ENCODE measurements around the gene YIPF2. TPM values are rescaled to one million over a fixed set of nuclear protein-coding genes. Genes with fewer than 3 reads are reported as not detected.
A peak's percentile ranks its signal among the peaks of the same experiment; 100 is the strongest.
"Not testable (repeated sequence)": the region's sequence is repeated elsewhere in the genome, so short reads cannot be mapped to it uniquely, and the experiment has no call there.

Gene YIPF2
- polyA plus RNA-seq, 1 donor: 31.2 TPM

DNA sequence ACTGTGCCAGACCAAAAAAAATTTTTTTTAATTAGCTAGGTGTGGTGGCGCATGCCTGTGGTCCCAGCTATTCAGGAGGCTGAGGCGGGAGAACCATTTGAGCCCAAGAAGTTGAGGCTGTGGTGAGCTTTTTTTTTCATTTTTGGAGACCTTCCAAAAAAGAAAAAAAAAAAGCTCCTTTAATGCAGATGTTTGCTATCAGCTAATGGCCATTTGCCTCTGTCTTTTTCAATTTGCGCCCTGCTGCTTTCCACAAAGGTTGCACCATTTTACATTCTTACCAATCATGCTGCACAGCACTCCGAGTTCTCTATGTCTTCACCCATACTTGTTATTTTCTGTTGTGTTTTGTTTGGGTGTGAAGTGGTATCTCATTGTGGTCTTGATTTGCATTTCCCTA is 16.8 kb upstream of the YIPF2 start:
- no peak for DNase-seq

DNA sequence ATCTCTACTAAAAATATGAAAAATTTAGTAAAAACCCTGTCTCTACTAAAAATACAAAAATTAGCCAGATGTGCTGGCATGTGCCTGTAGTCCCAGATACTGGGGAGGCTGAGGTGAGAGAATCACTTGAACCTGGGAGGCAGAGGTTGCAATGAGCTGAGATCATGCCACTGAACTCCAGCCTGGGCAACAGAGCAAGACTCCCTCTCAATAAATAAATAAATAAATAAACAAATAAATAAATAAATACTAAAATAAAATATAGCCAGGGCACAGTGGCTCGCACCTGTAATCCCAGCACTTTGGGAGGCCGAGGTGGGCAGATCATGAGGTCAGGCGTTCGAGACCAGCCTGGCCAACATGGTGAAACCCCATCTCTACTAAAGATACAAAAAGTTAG is 15.0 kb upstream of the YIPF2 start:
- not testable (repeated sequence) for DNase-seq

DNA sequence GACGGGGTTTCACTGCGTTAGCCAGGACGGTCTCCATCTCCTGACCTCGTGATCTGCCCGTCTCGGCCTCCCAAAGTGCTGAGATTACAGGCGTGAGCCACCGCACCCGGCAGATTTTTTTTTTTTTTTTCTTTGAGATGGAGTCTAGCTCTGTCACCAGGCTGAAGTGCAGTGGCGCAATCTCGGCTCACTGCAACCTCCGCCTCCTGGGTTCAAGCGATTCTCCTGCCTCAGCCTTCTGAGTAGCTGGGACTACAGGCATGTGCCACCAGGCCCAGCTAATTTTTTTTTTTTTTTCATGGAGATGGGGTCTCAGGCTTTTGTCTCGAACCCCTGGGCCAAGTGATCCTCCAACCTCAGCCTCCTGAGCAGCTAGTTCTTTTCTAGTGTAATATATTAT is 13.2 kb upstream of the YIPF2 start:
- not testable (repeated sequence) for DNase-seq

DNA sequence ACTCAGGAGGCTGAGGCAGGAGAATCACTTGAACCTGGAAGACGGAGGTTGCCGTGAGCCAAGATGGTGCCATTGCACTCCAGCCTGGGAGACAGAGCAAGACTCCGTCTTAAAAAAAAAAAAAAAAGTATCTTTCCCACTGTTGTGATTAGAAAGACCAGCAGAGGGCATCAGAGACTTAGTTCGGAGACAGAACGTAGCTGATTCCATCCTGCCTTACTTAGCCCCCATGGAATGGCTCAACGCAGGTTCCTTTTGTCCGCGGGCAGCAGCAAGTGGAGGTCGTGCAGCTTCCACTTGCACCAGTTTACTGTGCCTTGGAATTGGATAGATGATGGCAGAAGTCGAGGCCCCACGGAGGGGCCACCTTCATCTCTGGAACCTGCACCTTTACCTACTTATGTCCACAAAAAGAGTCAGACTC is 8.2 kb upstream of the YIPF2 start:
- peak; percentile 88 for DNase-seq

DNA sequence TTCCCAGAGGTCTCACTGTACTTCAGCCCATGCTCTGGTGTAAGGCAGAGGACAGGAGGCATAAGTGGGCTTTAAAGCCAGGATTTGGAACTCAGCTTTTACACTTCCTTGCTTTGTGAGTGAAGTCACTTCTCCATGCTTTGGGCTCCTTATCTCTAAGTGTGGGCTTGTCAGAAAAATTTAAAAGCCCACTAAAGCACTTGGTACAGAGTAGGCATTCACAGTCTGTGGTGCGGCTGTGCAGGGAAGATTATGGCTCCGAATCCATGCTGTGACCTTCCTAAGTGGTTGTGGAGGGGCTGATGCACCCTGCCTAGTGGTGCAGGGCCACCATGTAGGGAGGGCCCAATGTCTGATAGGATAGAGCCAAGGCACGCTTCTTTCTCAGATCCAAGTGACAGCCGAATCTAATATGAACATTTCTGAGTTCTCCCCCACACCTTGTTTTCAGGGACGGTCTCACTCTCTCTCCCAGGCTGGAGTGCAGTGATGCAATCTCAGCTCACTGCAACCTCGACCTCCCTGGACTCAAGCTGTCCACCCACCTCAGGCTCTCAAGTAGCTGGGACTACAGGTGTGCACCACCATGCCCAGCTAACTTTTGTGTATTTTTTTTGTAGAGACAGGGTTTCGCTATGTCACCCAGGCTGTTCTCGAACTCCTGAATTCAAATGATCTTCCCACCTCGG is 7.1 kb upstream of the YIPF2 start:
- DNase-seq: no peak

DNA sequence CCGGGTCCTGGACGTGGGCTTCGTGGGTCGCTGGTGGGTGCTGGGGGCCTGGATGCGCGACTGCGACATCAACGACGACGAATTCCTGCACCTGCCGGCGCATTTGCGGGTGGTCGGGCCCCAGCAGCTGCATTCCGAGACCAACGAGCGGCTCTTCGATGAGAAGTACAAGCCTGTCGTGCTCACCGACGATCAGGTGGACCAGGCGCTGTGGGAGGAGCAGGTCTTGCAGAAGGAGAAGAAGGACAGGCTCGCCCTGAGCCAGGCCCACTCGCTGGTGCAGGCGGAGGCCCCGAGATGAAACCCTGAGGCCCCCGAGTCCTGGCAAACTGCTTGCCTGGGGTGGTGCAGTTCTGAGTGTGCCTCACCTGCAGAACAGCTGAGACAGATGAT is 959 bp upstream of the YIPF2 start:
- DNase-seq: no peak

DNA sequence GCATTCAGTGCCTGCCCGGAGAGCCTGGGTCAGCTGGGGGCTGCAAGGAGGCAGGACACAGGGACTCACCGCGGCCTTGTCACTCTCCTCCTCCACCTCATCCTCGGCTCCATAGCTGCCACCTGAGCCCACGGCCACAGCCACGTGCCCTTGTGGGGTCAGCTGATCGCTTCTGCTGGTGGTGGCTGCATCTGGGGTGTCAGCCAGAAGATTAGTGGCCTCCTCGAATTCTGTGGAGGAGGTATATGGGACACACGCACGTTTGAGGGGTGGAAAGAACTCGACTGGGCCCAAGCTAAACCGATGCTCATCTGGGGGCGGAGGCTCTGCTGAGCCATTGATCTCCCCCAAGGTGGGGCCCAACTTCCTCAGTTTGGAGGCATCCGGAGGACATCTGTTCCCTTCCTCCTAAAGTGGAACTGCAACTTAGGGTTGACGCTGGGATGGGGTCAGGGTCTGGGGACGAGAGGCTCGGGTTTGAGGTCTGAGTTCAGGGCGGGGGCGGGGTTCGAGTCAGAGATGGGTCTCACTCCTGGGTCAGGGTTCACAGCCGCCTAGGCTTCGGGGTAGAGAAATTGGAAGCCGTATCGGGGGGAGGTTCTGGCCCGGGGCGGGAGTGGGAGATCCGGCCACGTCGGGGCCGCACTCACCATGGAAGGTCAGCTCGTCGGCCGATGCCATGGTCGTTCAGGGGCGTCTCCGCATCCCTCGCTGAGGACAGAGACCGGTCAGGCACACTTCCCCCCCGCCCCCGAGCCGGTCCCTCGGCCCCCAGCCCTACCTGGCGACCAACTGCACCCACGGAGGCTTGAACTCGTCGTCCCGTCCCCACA is 493 bp downstream of the YIPF2 start:
- no peak for DNase-seq

DNA sequence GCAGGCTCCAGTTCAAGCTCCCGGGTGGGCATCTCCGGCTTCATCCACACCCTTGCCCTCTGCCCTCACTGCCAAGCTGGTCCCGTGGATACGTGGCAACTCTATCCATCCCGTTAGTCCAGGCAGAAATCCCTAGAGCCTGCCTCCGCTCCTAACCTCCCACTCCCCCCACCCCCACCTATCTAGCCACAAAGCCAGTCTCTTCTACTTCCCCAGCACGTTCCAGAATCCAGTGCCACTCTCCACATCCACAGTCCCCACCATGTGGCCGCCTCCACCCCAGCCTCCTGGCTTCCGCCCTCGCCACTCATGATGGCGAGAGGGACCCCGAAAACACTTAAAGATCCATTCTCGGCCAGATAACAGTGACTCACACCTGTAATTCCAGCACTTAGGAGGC is 3.8 kb downstream of the YIPF2 start:
- no peak for DNase-seq

DNA sequence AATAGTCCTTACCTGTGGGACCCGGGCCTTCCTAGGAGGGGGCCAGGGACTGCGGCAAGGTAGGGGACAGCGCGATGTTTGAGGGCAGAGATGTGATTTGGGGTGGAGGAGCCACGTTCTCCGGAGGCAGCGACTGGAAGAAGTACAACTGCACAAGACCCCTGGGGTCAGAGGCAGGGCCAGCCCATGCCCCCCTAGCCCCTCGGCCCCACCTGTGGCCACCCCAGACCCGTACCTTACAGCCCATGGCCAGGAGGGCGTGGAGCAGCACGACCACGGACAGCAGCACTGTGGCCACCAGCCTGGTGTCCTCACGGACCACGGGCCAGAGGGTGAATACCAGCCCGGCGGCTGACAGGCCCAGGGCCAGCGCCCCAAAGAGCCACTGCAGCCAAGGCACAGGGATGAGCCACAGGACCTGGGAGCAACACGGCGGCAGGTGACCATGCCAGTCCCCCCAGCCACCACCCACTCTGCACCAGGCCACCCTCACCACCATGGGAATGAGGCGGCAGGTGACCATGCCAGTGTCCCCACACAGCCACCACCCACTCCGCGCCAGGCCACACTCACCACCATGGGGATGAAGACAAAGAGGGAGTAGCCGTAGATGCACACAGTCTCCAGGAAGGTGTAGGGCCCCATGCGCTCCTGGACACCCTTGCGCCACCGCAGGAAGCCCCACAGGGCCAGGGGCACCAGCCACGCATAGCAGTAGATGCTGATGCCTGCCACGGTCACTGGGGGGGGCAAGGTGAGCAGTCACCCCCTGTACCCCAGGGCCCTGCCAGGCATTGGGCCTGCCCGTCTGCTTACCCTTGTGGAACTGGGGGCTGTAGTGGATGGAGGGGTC is 5.0 kb downstream of the YIPF2 start:
- DNase-seq: no peak

DNA sequence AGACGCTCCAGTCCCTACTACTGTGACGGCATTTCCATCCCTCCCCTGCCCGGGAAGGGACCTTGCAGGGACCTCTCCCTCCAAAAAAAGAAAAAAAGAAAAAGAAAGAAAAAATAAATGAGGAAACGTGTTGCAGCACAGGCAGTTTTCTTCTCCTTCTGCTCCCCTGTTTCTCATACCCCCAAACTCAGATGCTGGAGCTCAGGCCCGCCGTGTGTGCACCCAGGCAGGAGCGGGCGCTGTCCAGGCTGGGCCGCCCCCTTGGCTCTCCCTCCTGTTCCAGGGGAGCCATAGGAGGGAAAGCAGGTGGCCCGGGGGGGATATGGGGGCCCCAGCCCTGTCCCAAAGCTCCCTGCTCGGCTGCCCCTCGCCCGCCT is 5.8 kb downstream of the YIPF2 start:
- DNase-seq: no peak

DNA sequence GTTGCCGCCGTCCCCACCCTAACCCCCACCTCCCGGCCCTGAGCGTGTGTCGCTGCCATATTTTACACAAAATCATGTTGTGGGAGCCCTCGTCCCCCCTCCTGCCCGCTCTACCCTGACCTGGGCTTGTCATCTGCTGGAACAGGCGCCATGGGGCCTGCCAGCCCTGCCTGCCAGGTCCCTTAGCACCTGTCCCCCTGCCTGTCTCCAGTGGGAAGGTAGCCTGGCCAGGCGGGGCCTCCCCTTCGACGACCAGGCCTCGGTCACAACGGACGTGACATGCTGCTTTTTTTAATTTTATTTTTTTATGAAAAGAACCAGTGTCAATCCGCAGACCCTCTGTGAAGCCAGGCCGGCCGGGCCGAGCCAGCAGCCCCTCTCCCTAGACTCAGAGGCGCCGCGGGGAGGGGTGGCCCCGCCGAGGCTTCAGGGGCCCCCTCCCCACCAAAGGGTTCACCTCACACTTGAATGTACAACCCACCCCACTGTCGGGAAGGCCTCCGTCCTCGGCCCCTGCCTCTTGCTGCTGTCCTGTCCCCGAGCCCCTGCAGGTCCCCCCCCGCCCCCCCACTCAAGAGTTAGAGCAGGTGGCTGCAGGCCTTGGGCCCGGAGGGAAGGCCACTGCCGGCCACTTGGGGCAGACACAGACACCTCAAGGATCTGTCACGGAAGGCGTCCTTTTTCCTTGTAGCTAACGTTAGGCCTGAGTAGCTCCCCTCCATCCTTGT is 6.4 kb downstream of the YIPF2 start:
- no peak for DNase-seq

DNA sequence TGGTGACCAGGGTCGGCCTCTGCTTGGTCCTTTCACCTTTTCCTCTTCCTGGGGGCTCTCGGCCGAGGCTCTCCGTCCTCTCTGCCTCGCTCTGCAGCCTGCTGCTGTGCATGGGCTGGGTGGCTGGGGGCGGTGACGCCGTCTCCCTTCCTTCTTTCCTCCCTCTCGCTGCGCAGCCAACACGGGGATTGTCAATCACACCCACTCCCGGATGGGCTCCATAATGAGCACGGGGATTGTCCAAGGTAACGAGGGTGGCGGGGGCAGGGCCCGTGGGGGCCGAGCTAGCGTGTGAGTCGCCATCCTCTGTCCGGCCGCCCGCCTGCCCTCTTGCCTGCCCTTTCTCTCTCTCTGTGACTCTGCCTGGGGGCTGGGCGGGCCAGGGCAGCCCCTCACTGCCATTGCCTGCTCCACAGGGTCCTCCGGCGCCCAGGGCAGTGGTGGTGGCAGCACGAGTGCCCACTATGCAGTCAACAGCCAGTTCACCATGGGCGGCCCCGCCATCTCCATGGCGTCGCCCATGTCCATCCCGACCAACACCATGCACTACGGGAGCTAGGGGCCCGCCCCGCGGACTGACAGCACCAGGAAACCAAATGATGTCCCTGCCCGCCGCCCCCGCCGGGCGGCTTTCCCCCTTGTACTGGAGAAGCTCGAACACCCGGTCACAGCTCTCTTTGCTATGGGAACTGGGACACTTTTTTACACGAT is 7.1 kb downstream of the YIPF2 start:
- no peak for DNase-seq

DNA sequence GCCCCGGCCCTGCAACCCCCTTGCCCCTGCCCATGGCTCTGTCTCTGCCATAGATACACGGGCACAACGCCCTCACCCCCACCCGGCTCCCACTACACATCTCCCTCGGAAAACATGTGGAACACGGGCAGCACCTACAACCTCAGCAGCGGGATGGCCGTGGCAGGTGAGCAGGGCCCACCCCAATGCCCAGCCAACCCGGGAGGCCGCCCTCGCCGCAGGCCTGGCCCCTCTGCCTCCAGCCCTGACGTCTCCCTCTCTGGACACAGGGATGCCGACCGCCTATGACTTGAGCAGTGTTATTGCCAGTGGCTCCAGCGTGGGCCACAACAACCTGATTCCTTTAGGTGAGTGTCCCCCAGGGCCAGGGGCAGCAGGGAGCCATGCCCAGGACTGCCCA is 7.7 kb downstream of the YIPF2 start:
- DNase-seq: no peak

DNA sequence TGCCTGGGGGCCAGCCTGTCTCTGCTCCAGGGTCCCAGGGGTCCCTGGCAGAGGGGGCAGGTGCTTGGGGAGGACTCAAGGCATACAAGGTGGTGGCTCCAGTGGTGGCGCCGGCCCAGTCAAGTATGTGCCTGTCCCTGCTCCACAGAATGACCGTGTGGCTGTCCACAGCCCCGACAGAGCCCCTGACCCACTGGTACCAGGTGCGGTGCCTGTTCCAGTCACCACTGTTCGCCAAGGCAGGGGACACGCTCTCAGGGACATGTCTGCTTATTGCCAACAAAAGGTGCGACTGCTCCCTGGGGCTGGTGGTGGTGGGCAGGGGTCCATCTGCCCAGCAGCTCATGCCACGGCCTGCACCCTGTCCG is 8.2 kb downstream of the YIPF2 start:
- no peak for DNase-seq

DNA sequence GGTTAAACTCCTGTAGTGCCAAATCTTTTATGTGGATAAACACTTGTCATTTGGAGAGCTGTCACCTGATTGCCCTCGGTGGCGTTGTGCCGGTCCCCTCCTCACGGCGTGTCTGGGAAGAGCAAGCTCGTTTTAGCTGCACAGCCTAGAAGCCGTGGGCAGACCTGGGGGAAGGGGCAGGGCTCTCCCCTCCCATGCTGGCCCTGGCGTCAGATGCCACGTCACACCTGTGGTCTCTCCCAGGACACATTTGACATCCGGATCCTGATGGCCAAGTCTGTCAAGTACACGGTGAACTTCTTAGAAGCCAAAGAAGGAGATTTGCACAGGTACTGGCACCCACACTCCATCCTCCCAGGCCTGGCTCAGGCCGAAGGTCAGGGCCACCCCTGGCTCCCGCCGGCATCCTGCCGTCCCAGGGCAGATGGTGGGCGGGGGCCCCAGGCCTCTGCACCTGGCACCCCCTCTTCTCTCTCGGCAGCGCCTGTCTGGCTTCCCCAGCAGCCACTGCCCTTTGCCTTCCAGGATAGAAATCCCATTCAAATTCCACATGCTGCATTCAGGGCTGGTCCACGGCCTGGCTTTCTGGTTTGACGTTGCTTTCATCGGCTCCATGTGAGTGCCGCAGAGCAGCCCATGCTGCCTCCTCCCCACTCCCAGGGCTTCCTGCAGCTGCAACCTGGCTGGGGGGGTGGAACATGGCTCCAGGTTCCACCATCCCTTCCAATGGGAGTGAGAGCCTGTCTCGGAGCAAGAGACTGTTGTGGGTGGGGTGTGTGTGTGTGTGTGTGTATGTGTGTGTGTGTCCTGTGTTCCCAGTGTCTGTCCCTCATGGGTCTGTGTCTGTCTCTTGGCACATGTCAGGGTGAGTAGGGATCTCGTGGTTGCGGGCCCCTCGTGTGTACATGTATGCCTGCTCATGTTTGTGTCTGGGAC is 8.8 kb downstream of the YIPF2 start:
- DNase-seq: no peak

DNA sequence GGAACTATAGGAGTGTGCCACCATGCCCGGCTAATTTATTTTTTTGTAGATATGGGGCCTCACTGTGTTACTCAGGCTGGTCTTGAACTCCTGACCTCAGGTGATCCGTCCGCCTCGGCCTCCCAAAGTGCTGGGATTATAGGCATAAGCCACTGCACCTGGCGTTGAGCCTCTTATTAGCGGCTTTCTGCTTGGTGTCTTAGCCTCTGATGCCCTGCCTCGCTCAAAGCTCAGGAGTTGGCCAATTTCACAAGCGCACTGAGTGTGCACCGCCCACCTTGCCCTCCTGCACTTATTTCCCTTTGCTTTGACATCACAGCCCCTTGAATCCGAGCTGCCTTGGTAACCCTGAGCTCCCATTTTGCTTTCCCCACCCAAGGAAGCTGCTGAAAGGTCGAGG is 10.1 kb downstream of the YIPF2 start:
- no peak for DNase-seq

DNA sequence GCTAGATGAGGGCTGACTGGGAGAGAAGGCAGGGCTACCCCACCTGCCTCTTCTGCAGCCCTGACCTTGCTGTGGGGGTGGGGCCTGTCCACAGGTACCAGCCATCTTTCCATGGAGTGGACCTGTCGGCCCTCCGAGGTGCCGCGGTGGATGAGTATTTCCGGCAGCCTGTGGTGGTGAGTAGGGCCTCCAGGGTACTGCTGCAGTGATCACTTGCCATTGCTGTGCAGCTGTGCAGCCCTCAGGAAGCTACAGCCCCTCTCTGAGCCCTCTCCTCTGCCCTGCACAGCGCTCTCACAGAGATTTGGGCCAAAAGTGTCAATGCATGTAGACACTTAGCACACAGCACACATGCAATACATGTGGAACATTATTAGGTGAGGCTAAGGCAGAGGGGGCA is 11.8 kb downstream of the YIPF2 start:
- DNase-seq: no peak

DNA sequence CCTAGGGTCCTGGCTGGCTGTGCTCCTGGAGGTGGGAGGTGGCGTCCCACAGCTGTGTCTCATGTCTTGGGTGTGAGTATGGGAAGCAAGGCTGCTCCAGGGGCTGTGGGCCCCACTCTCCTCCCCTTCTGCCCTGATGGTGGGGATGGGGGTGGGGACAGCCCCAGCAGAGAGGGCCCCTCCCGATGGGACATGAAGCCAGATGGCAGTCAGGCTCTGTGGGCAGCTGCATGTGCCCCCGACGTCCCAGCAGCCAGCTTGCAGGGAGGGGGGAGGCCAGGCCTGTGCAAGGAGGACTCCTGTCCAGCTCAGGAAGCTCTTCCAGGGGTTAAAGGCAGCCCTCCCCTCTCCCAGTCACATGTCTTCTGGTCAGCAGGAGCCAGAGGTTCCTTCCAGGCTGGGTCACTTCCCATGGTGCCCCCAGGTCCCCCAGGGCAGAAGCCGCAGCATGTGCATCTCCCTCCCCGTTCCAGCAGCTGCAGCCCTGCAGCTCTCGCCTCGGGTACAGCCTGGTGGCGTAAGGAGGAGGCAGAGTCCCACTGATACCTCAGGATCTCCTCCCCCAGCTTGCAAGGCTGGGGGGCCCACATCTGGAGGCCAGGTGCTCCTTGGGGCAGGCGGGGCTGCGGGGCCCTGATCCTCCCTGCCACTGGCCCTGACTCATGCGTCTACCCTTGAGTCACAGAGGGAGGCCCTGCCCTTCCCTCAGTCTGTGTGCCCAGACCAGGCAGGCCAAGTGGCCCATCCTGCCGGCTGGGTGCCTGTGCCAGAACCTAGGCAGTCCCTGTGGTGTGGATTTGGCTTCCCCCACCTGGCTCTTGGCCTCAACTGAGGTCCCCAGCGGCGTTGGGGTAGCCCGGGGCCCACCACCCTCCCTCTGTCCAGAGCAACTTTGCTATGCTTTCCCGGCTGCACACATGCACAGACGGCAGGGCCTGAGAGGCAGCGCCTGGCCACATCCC is 13.0 kb downstream of the YIPF2 start:
- DNase-seq: no peak

DNA sequence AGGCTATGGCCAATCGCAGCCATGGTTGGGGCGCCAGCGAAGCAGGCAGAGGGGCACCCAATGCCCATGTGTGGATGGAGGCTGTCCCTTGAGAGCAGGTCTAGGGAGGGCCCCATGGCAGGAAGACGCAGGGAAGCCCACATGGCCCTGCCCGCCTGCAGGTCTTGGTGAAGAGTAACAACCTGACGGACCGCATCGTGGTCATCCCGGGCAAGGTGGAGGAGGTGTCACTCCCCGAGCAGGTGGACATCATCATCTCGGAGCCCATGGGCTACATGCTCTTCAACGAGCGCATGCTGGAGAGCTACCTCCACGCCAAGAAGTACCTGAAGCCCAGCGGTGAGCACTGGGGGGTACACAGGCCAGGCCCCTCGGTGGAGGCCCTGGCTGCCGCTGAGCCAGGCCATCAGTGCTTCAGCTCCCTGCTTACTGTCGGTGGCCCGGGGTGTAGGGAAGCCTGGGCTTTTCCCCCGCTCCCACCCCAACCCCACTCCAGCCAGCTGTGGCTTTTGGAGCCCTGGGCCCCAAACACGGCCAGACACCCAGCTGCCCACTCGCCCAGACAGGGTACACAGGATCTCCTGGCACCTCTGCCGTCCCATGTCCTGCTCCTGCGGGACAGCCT is 14.6 kb downstream of the YIPF2 start:
- no peak for DNase-seq

Measured in left kidney (tissue), 2 donors.